ENCODE results near the gene AGAP1.

The AGAP1 gene

DNA sequence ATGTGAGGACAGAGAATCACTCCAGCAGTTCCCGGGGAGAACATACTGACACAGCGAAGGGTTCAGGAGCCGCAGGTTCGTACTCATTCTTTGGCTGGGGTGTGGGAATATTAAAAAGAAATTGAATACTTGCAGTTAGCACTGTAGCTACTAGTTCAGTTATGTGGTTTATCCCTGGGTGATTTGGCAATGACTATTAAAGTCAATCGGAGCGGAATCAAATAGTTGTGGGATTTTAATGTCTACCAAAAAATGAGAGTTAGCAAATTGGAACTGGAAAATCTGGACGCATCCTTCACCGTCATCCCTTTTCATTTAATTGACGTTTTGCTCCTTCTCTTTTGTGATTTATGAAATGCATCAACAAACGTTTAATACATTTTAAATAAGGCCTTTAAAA lies 623.6 kb downstream of the AGAP1 start:
- Histone ChIP-seq H3K9ac (ENCODE audit: low read depth, low read length) (no peak overlapping the region), H3K4me2 (ENCODE audit: low read length) (no peak overlapping the region), H3K4me3 (ENCODE audit: low read length) (no peak overlapping the region), H3K9me3 (replicated peaks; ENCODE audit: low read length) (no peaks in the 10 kb centered on the region), H3K36me3 (ENCODE audit: insufficient read depth, low read length) (no peaks in the 10 kb centered on the region), H3K27me3 (ENCODE audit: control insufficient read depth, insufficient read depth, low read length) (no peaks in the 10 kb centered on the region), H3K4me1 (ENCODE audit: control insufficient read depth, insufficient read depth, low read length) (no peaks in the 10 kb centered on the region)

DNA sequence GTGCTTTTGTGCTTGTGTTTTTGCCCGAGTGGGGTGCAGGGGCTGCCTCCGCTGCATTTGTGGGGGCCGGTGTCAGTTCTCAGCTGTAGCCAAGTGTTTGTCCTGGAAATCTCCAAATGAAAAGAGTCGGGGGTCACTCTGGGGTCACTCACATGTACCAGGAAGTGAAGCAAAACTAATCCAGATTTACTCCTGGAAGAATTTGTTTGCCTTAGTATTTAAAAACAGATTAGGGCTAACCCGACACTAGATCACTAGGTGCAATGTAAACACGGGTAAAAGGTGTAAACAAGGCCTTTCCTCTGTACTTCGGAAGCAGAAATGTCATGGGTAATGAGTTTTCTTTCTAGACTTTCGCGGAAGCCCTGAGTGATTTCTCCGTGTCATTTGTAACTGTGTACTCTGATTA lies 624.0 kb downstream of the AGAP1 start:
- Histone ChIP-seq H3K27me3 (ENCODE audit: control insufficient read depth, insufficient read depth, low read length) (no peaks in the 10 kb centered on the region), H3K4me2 (ENCODE audit: low read length) (no peak overlapping the region), H3K4me3 (ENCODE audit: low read length) (no peak overlapping the region)

DNA sequence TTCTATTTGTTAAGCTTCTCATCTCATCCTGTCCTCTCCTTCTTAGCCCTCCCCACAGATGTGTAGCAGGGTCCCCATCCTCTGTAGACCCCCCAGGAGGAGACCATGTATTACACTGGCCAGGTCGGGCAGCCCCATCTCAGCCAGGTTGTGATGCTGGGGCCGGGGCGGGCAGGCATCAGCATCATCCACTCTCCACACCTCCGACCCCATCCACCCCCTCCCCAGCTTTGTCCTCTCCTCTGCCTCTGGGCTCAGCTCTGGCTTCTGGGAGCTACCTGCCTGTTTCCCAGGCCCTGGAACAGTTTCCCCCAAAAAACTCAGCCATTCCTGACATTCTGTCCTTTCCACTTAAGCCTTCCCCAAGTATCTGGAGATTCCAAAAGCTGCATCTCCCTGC lies 625.2 kb downstream of the AGAP1 start:
- H3K36me3 ChIP-seq (ENCODE audit: insufficient read depth, low read length): no peaks in the 10 kb centered on the region
- no peak overlapping the region for H3K9ac ChIP-seq (ENCODE audit: low read depth, low read length)
- no peaks in the 10 kb centered on the region for H3K9me3 ChIP-seq (replicated peaks; ENCODE audit: low read length)
- H3K27me3 ChIP-seq (ENCODE audit: control insufficient read depth, insufficient read depth, low read length): no peaks in the 10 kb centered on the region
- no peaks in the 10 kb centered on the region for H3K4me1 ChIP-seq (ENCODE audit: control insufficient read depth, insufficient read depth, low read length)
- no peak overlapping the region for H3K4me3 ChIP-seq (ENCODE audit: low read length)
- H3K4me2 ChIP-seq (ENCODE audit: low read length): no peak overlapping the region

More for the DNA sequence above, 624.0 kb downstream of the AGAP1 start:
- Histone ChIP-seq H3K4me1 (ENCODE audit: control insufficient read depth, insufficient read depth, low read length) (no peaks in the 10 kb centered on the region), H3K9me3 (replicated peaks; ENCODE audit: low read length) (no peaks in the 10 kb centered on the region), H3K36me3 (ENCODE audit: insufficient read depth, low read length) (no peaks in the 10 kb centered on the region), H3K9ac (ENCODE audit: low read depth, low read length) (no peak overlapping the region)

DNA sequence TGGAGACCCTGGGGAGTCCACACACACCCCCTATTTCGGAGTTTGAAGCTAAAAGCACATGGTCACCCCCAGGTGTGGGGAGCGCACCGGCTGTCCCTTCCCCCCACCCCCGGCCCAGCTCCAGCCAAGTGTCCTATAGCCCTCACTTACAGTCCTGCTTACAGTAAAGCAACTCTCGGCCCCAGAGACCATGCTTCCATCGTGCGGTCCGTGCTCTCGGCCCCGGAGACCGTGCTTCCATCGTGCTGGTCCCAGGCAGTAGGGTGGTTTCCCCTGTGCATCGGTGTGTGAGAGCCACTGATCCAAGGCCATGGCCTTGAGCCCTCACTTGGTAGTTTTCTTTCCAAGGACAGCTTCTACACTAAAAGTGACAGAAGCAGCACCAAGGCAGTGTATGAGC lies 625.6 kb downstream of the AGAP1 start:
- H3K4me2 ChIP-seq (ENCODE audit: low read length): no peak overlapping the region
- no peaks in the 10 kb centered on the region for H3K27me3 ChIP-seq (ENCODE audit: control insufficient read depth, insufficient read depth, low read length)
- H3K9me3 ChIP-seq (replicated peaks; ENCODE audit: low read length): no peaks in the 10 kb centered on the region
- no peaks in the 10 kb centered on the region for H3K4me1 ChIP-seq (ENCODE audit: control insufficient read depth, insufficient read depth, low read length)
- no peak overlapping the region for H3K4me3 ChIP-seq (ENCODE audit: low read length)
- no peak overlapping the region for H3K9ac ChIP-seq (ENCODE audit: low read depth, low read length)
- H3K36me3 ChIP-seq (ENCODE audit: insufficient read depth, low read length): peaks cover 3% of the 10 kb centered on the region

DNA sequence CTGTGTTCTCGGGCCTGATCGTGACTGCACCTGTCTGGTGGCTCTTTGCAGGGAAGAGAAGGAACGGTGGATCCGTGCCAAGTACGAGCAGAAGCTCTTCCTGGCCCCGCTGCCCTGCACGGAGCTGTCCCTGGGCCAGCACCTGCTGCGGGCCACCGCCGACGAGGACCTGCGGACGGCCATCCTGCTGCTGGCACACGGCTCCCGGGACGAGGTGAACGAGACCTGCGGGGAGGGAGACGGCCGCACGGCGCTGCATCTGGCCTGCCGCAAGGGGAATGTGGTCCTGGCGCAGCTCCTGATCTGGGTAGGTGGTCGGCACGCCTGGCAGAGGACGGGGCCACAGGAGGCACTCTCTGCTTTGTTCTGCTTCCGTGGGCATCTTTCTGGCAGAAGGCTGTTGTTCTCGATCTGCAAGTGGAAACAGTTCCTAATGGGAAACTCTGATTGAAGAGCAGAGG lies 626.3 kb downstream of the AGAP1 start:
- Histone ChIP-seq H3K4me3 (ENCODE audit: low read length) (no peak overlapping the region), H3K9me3 (replicated peaks; ENCODE audit: low read length) (no peaks in the 10 kb centered on the region), H3K4me1 (ENCODE audit: control insufficient read depth, insufficient read depth, low read length) (no peaks in the 10 kb centered on the region), H3K36me3 (ENCODE audit: insufficient read depth, low read length) (peaks cover 6% of the 10 kb centered on the region), H3K9ac (ENCODE audit: low read depth, low read length) (no peak overlapping the region), H3K4me2 (ENCODE audit: low read length) (no peak overlapping the region), H3K27me3 (ENCODE audit: control insufficient read depth, insufficient read depth, low read length) (no peaks in the 10 kb centered on the region)

DNA sequence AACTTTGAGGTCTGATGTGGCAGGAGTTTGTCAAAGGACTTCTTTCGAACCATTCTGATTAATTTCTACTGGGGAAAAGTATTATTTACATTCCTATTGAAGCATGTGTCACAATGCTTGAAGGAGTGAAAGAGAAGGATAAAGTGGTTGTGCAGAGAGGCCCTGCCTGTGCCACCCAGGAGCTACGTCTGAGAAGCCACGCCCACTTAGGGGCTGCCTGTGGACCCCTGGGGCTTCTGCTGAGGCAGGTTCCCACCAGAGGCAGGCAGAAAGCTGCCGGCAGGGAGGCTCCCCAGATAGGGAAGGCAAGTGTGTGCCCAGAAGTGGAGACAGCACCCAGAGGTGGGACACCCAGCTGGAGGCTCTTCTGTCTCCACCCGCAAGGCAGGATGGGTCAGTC lies 627.0 kb downstream of the AGAP1 start:
- H3K4me3 ChIP-seq (ENCODE audit: low read length): no peak overlapping the region
- no peaks in the 10 kb centered on the region for H3K27me3 ChIP-seq (ENCODE audit: control insufficient read depth, insufficient read depth, low read length)
- H3K9me3 ChIP-seq (replicated peaks; ENCODE audit: low read length): no peaks in the 10 kb centered on the region
- H3K36me3 ChIP-seq (ENCODE audit: insufficient read depth, low read length): peaks cover 6% of the 10 kb centered on the region
- no peak overlapping the region for H3K9ac ChIP-seq (ENCODE audit: low read depth, low read length)
- H3K4me2 ChIP-seq (ENCODE audit: low read length): no peak overlapping the region
- no peaks in the 10 kb centered on the region for H3K4me1 ChIP-seq (ENCODE audit: control insufficient read depth, insufficient read depth, low read length)

DNA sequence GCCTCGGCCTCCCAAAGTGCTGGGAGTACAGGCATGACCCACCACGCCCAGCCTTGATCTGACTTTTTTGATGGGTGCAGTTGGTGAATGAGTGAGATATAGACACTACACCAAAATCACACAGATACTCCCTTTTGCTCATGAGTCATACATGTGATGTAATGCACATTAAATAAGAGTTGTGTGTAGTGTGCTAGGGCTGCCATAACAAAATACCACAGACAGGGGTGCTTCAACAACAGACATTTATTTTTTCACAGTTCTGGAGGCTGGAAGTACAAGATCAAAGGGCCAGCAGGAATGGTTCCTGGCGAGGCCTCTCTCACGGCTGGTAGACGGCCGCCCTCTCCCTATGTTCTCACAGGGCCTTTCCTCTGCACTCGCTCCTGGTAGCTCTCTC lies 627.7 kb downstream of the AGAP1 start:
- H3K4me3 ChIP-seq (ENCODE audit: low read length): no peak overlapping the region
- no peak overlapping the region for H3K9ac ChIP-seq (ENCODE audit: low read depth, low read length)
- H3K36me3 ChIP-seq (ENCODE audit: insufficient read depth, low read length): peaks cover 6% of the 10 kb centered on the region
- no peak overlapping the region for H3K4me2 ChIP-seq (ENCODE audit: low read length)
- no peaks in the 10 kb centered on the region for H3K4me1 ChIP-seq (ENCODE audit: control insufficient read depth, insufficient read depth, low read length)
- no peaks in the 10 kb centered on the region for H3K9me3 ChIP-seq (replicated peaks; ENCODE audit: low read length)
- no peaks in the 10 kb centered on the region for H3K27me3 ChIP-seq (ENCODE audit: control insufficient read depth, insufficient read depth, low read length)

DNA sequence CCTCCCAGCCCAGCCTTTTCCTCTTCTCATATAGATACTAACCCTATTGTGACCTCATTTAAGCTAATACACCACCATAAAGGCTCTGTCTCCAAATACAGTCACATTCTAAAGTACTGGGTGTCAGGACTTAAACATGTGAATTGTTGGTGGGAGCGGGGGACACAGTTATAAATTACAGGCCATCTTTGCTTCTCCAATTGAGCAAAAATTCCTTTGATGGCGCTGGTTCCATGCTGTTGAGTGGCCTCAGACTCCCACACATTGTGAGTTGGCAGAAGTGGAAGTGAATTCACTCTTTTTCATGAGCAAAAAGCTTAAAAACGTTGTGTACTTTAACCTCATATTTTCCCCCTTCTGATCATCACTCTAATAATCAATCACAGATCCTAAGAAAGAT lies 628.4 kb downstream of the AGAP1 start:
- Histone ChIP-seq H3K36me3 (ENCODE audit: insufficient read depth, low read length) (peaks cover 6% of the 10 kb centered on the region), H3K4me2 (ENCODE audit: low read length) (no peak overlapping the region), H3K9ac (ENCODE audit: low read depth, low read length) (no peak overlapping the region), H3K9me3 (replicated peaks; ENCODE audit: low read length) (no peaks in the 10 kb centered on the region), H3K27me3 (ENCODE audit: control insufficient read depth, insufficient read depth, low read length) (no peaks in the 10 kb centered on the region), H3K4me3 (ENCODE audit: low read length) (no peak overlapping the region), H3K4me1 (ENCODE audit: control insufficient read depth, insufficient read depth, low read length) (no peaks in the 10 kb centered on the region)

DNA sequence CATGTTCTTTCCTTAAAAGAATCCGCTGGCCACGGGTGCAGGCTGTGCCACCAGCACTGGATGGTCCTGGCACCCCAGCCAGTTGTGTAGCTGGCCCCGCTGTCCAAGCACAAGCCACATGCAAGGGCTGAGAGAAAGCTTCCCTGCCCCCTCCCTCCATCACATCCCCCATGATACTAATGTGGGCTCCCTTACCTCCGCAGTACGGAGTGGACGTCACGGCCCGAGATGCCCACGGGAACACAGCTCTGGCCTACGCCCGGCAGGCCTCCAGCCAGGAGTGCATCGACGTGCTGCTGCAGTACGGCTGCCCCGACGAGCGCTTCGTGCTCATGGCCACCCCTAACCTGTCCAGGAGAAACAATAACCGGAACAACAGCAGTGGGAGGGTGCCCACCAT lies 629.9 kb downstream of the AGAP1 start:
- no peaks in the 10 kb centered on the region for H3K9me3 ChIP-seq (replicated peaks; ENCODE audit: low read length)
- H3K9ac ChIP-seq (ENCODE audit: low read depth, low read length): no peak overlapping the region
- H3K4me3 ChIP-seq (ENCODE audit: low read length): no peak overlapping the region
- peaks cover 8% of the 10 kb centered on the region for H3K36me3 ChIP-seq (ENCODE audit: insufficient read depth, low read length)
- no peak overlapping the region for H3K4me2 ChIP-seq (ENCODE audit: low read length)
- no peaks in the 10 kb centered on the region for H3K4me1 ChIP-seq (ENCODE audit: control insufficient read depth, insufficient read depth, low read length)
- no peaks in the 10 kb centered on the region for H3K27me3 ChIP-seq (ENCODE audit: control insufficient read depth, insufficient read depth, low read length)

DNA sequence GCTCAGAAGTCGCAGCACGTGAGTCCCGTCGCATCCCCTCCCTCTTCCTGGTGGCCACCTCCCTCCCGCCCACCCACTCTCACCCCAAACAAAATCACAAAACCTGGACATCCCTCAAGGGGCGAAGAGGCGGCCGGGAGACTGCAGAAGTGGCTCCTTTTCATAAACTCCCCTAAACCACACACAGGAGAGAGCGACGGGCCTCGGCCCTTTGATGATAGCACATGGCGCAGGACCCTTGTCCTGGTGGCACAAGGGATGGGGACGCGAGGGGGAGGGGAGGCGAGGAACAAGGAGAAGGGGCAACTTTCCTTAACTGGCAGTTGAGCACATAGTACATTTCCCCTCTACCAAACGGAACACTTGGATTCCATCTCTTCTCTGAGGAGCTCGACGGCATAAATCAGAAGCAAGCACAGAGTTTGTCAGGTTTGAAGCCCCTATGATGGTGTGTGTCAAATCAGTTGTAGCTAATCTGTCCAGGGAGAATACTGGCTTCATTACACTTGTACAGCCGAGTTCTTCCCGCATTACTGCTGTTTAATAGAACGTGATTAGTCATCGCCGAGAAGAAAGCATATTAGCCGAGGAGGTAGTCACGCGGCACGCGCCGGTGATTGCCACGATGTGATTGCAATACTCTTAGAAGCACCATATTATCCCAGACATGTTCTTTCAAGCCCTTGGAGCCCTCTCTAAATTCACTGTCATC lies 630.5 kb downstream of the AGAP1 start:
- peaks cover 8% of the 10 kb centered on the region for H3K36me3 ChIP-seq (ENCODE audit: insufficient read depth, low read length)
- no peaks in the 10 kb centered on the region for H3K27me3 ChIP-seq (ENCODE audit: control insufficient read depth, insufficient read depth, low read length)
- no peak overlapping the region for H3K4me2 ChIP-seq (ENCODE audit: low read length)
- no peaks in the 10 kb centered on the region for H3K9me3 ChIP-seq (replicated peaks; ENCODE audit: low read length)
- no peak overlapping the region for H3K9ac ChIP-seq (ENCODE audit: low read depth, low read length)
- no peak overlapping the region for H3K4me3 ChIP-seq (ENCODE audit: low read length)
- H3K4me1 ChIP-seq (ENCODE audit: control insufficient read depth, insufficient read depth, low read length): no peaks in the 10 kb centered on the region

DNA sequence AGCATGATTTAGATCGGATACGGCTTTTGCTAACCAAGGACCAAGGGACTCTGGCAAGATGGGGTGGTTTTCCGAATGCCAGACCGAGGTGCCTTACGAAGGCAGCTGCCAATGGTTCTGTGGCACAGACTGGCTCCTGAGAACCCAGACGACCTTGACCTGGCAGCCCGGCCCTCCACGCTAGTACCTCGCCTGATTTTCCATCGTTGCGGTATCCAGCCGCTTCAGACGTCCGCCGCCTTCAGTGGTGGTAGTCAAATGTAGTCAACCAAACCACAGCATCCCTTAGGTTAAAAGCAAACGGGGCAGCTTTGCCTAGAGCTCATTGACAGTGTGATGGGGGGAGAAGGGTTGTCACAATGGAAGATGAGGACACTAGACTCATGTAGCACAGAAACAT lies 631.7 kb downstream of the AGAP1 start:
- no peak overlapping the region for H3K9ac ChIP-seq (ENCODE audit: low read depth, low read length)
- H3K4me3 ChIP-seq (ENCODE audit: low read length): no peak overlapping the region
- H3K4me1 ChIP-seq (ENCODE audit: control insufficient read depth, insufficient read depth, low read length): no peaks in the 10 kb centered on the region
- H3K9me3 ChIP-seq (replicated peaks; ENCODE audit: low read length): no peaks in the 10 kb centered on the region
- H3K4me2 ChIP-seq (ENCODE audit: low read length): no peak overlapping the region
- no peaks in the 10 kb centered on the region for H3K27me3 ChIP-seq (ENCODE audit: control insufficient read depth, insufficient read depth, low read length)
- H3K36me3 ChIP-seq (ENCODE audit: insufficient read depth, low read length): peaks cover 8% of the 10 kb centered on the region

DNA sequence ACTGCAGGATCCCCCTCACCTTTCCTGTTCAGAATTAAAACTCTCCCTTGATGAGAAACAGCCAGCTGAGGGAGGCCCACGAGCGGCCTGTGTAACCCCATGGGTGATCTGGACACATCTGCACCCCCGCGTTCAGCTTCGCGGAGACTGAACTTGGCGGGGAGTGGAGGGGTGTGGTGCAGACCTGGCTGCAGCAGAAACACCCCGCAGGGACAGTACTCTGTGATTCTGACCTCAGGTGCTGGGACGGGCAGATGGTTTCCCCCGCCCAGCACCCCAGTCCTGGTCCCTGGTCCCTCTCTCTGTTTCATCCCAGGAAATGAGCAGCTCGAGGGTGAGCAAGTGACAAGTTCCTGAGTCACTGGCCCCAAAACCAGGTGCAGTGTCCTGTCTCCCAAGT lies 633.2 kb downstream of the AGAP1 start:
- Histone ChIP-seq H3K4me2 (ENCODE audit: low read length) (no peak overlapping the region), H3K9me3 (replicated peaks; ENCODE audit: low read length) (no peaks in the 10 kb centered on the region), H3K9ac (ENCODE audit: low read depth, low read length) (no peak overlapping the region), H3K36me3 (ENCODE audit: insufficient read depth, low read length) (peaks cover 8% of the 10 kb centered on the region), H3K4me1 (ENCODE audit: control insufficient read depth, insufficient read depth, low read length) (no peaks in the 10 kb centered on the region), H3K4me3 (ENCODE audit: low read length) (no peak overlapping the region), H3K27me3 (ENCODE audit: control insufficient read depth, insufficient read depth, low read length) (no peaks in the 10 kb centered on the region)
